HCT116 (cell line): ENCODE results near the gene CTTNBP2NL. TPM values are rescaled to one million over a fixed set of nuclear protein-coding genes. Genes with fewer than 3 reads are reported as not detected.

Source experiments
- ATAC-seq: fragments of 200-7000 bp; cut with Tn5 transposase; 2 replicates; pipeline ENCODE4 v1.9.1; 2020; ENCODE audit warnings: mild to moderate bottlenecking, moderate library complexity
- BruUV-seq: library from RNA; stranded (reverse); fragments of 400-500 nt; replicated peaks from 2 replicates; lab custom pipeline; 2021; lab: Mats Ljungman, UMichigan
- CTCF ChIA-PET: fragments of 300-600 bp; sonication (Branson Sonifier 250); formaldehyde crosslinking; loops from one replicate; lab custom pipeline; 2021; ENCODE audit warnings: antibody characterized with exemption; lab: Charles Lee
- POLR2A ChIA-PET: fragments of 300-600, 350-600 bp; sonication (Branson Sonifier 250); formaldehyde crosslinking; loops from one replicate; lab custom pipeline; 2021; ENCODE audit warnings: antibody characterized with exemption; lab: Charles Lee
- RAD21 ChIA-PET, 2 experiments: fragments of 300-600 bp; sonication (Branson Sonifier 250); formaldehyde crosslinking; loops; one replicate each; lab custom pipeline; 2023; ENCODE audit warnings: low total read pairs in 2 of 2; ENCODE audit not compliant: uncharacterized antibody in 2 of 2, unreplicated experiment in 2 of 2, low non-redundant PET in 1 of 2; lab: Charles Lee
- DNase-seq: peaks from one replicate; pipeline ENCODE4 v3.0.0-alpha.2; 2010; ENCODE audit warnings: low read depth, low spot score
- H2AFZ ChIP-seq: fragments of 200-600 bp; shearing (Covaris generic), sonication (generic); 2 replicates; pipeline ENCODE4 v1.6.1; 2017; ENCODE audit warnings: low read depth, mixed run types, mixed read lengths, antibody characterized with exemption, low read length; ENCODE audit not compliant: poor library complexity, severe bottlenecking
- H3K27ac ChIP-seq: 2 replicates; pipeline ENCODE4 v1.5.1; 2012; ENCODE audit warnings: low read depth, low read length
- H3K27me3 ChIP-seq: fragments of 200-600 bp; sonication (generic); 2 replicates; pipeline ENCODE4 v1.6.1; 2016; ENCODE audit warnings: mixed run types, low read length, mixed read lengths; ENCODE audit not compliant: insufficient read depth
- H3K36me3 ChIP-seq, 2 experiments: fragments of 200-500 bp in 1 of 2; fragments of 200-600 bp in 1 of 2; sonication (Bioruptor generic) in 1 of 2; sonication (generic) in 1 of 2; 2 replicates each; pipeline versions ENCODE4 v1.5.1 to v1.6.1; 2014 to 2016; ENCODE audit warnings: low read length in 2 of 2, inconsistent platforms in 1 of 2, mixed read lengths in 1 of 2, mixed run types in 1 of 2; ENCODE audit not compliant: insufficient read depth in 2 of 2, control insufficient read depth in 1 of 2
- H3K4me1 ChIP-seq, 2 experiments: fragments of 200-600 bp in 1 of 2; sonication (generic) in 1 of 2; 2 replicates each; pipeline versions ENCODE4 v1.5.1 to v1.6.1; 2012 to 2017; ENCODE audit warnings: low read length in 2 of 2, inconsistent platforms in 1 of 2, mild to moderate bottlenecking in 1 of 2, mixed read lengths in 1 of 2, mixed run types in 1 of 2, moderate library complexity in 1 of 2; ENCODE audit not compliant: insufficient read depth in 2 of 2, control insufficient read depth in 1 of 2
- H3K4me2 ChIP-seq: fragments of 200-600 bp; sonication (generic); 2 replicates; pipeline ENCODE4 v1.6.1; 2017; ENCODE audit warnings: mixed run types, low read length, mixed read lengths
- H3K4me3 ChIP-seq, 2 experiments: fragments of 200-600 bp in 1 of 2; sonication (generic) in 1 of 2; replicated peaks in 1 of 2; 2 replicates each; pipeline ENCODE4 v1.5.1; 2011 to 2016; ENCODE audit warnings: low read length in 2 of 2, control low read depth in 1 of 2, low read depth in 1 of 2, mild to moderate bottlenecking in 1 of 2, mixed read lengths in 1 of 2, mixed run types in 1 of 2
- H3K79me2 ChIP-seq: fragments of 200-600 bp; sonication (generic); 2 replicates; pipeline ENCODE4 v1.6.1; 2017; ENCODE audit warnings: mild to moderate bottlenecking, mixed run types, low read length, moderate library complexity, mixed read lengths; ENCODE audit not compliant: insufficient read depth
- H3K9ac ChIP-seq: fragments of 200-600 bp; sonication (generic); 2 replicates; pipeline ENCODE4 v1.6.1; 2016; ENCODE audit warnings: low read length, mixed read lengths
- H3K9me2 ChIP-seq: fragments of 200-600 bp; sonication (generic), shearing (Covaris generic); 2 replicates; pipeline ENCODE4 v1.6.1; 2017; ENCODE audit warnings: mixed run types, mild to moderate bottlenecking, moderate library complexity; ENCODE audit not compliant: insufficient read depth
- H3K9me3 ChIP-seq, 2 experiments: fragments of 200-500 bp in 1 of 2; fragments of 200-600 bp in 1 of 2; sonication (Bioruptor generic) in 1 of 2; sonication (generic) in 1 of 2; 2 replicates each; pipeline ENCODE4 v1.6.1; 2014 to 2017; ENCODE audit warnings: low read length in 2 of 2, mixed read lengths in 2 of 2, inconsistent platforms in 1 of 2, low read depth in 1 of 2, mild to moderate bottlenecking in 1 of 2, mixed run types in 1 of 2, moderate library complexity in 1 of 2; ENCODE audit not compliant: control insufficient read depth in 1 of 2, insufficient read depth in 1 of 2
- H4K20me1 ChIP-seq: fragments of 200-600 bp; sonication (generic), shearing (Covaris generic); 2 replicates; pipeline ENCODE4 v1.6.1; 2017; ENCODE audit warnings: mixed run types, mild to moderate bottlenecking, moderate library complexity; ENCODE audit not compliant: insufficient read depth
- YY1 ChIP-seq: IDR thresholded peaks from 2 replicates; pipeline ENCODE4 v1.6.1; 2011; ENCODE audit warnings: low read length, low read depth, moderate library complexity, mild to moderate bottlenecking; ENCODE audit not compliant: insufficient replicate concordance; ENCODE audit errors: extremely low read depth
- ZFX ChIP-seq: fragments of 450-650 bp; IDR thresholded peaks from 2 replicates; pipeline ENCODE4 v1.6.1; 2017
- intact Hi-C: fragments of 100-400 bp; cut with micrococcal nuclease; formaldehyde crosslinking; loops from 2 replicates; pipeline ENCODE4 v1.10.0; 2022
- total RNA-seq: library from RNA; stranded (reverse); gene quantifications from one replicate; pipeline ENCODE4 v1.2.1, GENCODE V29; 2021; ENCODE audit not compliant: unreplicated experiment
- TF ChIP-seq, protein P1 (sequence below): IDR thresholded peaks from 2 replicates; pipeline ENCODE4 v1.6.1; 2012; ENCODE audit warnings: low read depth
- TF ChIP-seq, protein P2 (sequence below): IDR thresholded peaks from 2 replicates; pipeline ENCODE4 v1.6.1; 2012

The CTTNBP2NL gene
- total RNA-seq, 1 experiment from 2014 or later, result 18.0 TPM

DNA sequence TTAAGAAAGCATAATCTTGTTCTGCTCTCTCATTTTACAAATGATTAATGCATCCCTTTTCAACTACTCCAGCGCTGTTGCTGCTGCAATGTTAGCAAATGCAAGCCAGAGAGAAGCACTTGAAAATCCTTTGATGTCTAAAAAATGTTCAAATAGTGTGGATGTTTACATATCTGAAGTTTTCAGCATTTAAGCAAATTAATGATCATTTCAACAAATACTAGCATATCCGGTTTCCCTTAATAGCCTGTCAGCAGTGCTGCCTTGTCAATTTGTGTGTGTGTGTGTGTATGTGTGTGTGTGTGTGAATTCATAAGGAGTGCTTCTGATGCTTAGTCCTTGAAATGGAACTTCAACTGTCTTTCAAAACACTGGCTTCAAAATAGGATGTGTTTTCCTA is 64.6 kb downstream of the CTTNBP2NL start:
- Histone ChIP-seq H3K9ac (no peak overlapping the region), H4K20me1 (no peaks in the 10 kb centered on the region), H2AFZ (no peak overlapping the region), H3K79me2 (no peaks in the 10 kb centered on the region), H3K9me2 (no peaks in the 10 kb centered on the region), H3K4me1 (peaks cover 0 to 12% of the 10 kb centered on the region in 2 experiments; a peak in 2 of 4 replicates), H3K9me3 (no peaks in the 10 kb centered on the region), H3K4me2 (no peak overlapping the region), H3K36me3 (peaks cover 0 to 9% of the 10 kb centered on the region in 2 experiments; a peak in 2 of 4 replicates), H3K27me3 (no peaks in the 10 kb centered on the region), H3K27ac (no peak overlapping the region), H3K4me3 (no peak overlapping the region)
- RAD21 ChIA-PET, result interaction anchor here in 1 of 2 experiments (0.6 kb wide), 1 partner anchor 200 kb away, joined by 3 read pairs; no protein-coding TSS in a partner anchor
- TF ChIP-seq YY1 (no peak), ZFX (no peak)
- TF ChIP-seq, protein P1, sequence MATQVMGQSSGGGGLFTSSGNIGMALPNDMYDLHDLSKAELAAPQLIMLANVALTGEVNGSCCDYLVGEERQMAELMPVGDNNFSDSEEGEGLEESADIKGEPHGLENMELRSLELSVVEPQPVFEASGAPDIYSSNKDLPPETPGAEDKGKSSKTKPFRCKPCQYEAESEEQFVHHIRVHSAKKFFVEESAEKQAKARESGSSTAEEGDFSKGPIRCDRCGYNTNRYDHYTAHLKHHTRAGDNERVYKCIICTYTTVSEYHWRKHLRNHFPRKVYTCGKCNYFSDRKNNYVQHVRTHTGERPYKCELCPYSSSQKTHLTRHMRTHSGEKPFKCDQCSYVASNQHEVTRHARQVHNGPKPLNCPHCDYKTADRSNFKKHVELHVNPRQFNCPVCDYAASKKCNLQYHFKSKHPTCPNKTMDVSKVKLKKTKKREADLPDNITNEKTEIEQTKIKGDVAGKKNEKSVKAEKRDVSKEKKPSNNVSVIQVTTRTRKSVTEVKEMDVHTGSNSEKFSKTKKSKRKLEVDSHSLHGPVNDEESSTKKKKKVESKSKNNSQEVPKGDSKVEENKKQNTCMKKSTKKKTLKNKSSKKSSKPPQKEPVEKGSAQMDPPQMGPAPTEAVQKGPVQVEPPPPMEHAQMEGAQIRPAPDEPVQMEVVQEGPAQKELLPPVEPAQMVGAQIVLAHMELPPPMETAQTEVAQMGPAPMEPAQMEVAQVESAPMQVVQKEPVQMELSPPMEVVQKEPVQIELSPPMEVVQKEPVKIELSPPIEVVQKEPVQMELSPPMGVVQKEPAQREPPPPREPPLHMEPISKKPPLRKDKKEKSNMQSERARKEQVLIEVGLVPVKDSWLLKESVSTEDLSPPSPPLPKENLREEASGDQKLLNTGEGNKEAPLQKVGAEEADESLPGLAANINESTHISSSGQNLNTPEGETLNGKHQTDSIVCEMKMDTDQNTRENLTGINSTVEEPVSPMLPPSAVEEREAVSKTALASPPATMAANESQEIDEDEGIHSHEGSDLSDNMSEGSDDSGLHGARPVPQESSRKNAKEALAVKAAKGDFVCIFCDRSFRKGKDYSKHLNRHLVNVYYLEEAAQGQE, result no peak
- TF ChIP-seq, protein P2, sequence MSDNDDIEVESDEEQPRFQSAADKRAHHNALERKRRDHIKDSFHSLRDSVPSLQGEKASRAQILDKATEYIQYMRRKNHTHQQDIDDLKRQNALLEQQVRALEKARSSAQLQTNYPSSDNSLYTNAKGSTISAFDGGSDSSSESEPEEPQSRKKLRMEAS, result no peak
- POLR2A ChIA-PET, result no interaction called here
- CTCF ChIA-PET, result no interaction called here
- intact Hi-C loops, result no loop called here
- no peak for DNase-seq
- no TSS peak for BruUV-seq
- no peak for ATAC-seq
